Small intestine (tissue), 7 donors: ENCODE data around the gene RPL39L. TPM values are rescaled to one million over a fixed set of nuclear protein-coding genes. Genes with fewer than 3 reads are reported as not detected.

ENCODE experiments used
- DNase-seq, 2 donors: peaks; one replicate each; pipeline versions ENCODE4 v3.0.0 to v3.0.0-alpha.2; 2013
- FAIRE-seq: peaks from 2 replicates; lab custom pipeline; 2012; peaks lifted over from hg19 to GRCh38; lab: Jason Lieb, UNC
- H3K27ac ChIP-seq, 3 donors: one replicate each; pipeline ENCODE4 v1.5.1; 2013; ENCODE audit warnings: low read length in 2 of 3, mild to moderate bottlenecking in 2 of 3, control low read depth in 1 of 3, inconsistent platforms in 1 of 3, low read depth in 1 of 3, moderate library complexity in 1 of 3
- H3K27me3 ChIP-seq, 3 donors: one replicate each; pipeline ENCODE4 v1.6.1; 2013; ENCODE audit warnings: low read length in 3 of 3, inconsistent platforms in 1 of 3; ENCODE audit not compliant: control insufficient read depth in 3 of 3, insufficient read depth in 3 of 3
- H3K36me3 ChIP-seq, 3 donors: one replicate each; pipeline ENCODE4 v1.6.1; 2013; ENCODE audit warnings: low read length in 3 of 3, inconsistent platforms in 1 of 3, low read depth in 1 of 3, mild to moderate bottlenecking in 1 of 3, moderate library complexity in 1 of 3; ENCODE audit not compliant: control insufficient read depth in 3 of 3, insufficient read depth in 2 of 3
- H3K4me1 ChIP-seq, 3 donors: one replicate each; pipeline ENCODE4 v1.6.1; 2013; ENCODE audit warnings: low read length in 2 of 3, inconsistent platforms in 1 of 3, low read depth in 1 of 3, mild to moderate bottlenecking in 1 of 3, moderate library complexity in 1 of 3; ENCODE audit not compliant: control insufficient read depth in 3 of 3, insufficient read depth in 2 of 3
- H3K4me3 ChIP-seq, 3 donors: one replicate each; pipeline ENCODE4 v1.5.1; 2013; ENCODE audit warnings: low read length in 3 of 3, control low read depth in 1 of 3, inconsistent platforms in 1 of 3, low read depth in 1 of 3, mild to moderate bottlenecking in 1 of 3, moderate library complexity in 1 of 3
- H3K9me3 ChIP-seq, 2 donors: one replicate each; pipeline ENCODE4 v1.6.1; 2013; ENCODE audit warnings: low read depth in 1 of 2, low read length in 1 of 2; ENCODE audit not compliant: control insufficient read depth in 2 of 2, insufficient read depth in 1 of 2
- WGBS, 3 donors: extraction: QIAGEN DNeasy Blood & Tissue Kit; methylation state at CpG; one replicate each; pipeline ENCODE4 v1.1.7; 2013; 5-methylcytosine and 5-hydroxymethylcytosine counted together
- polyA plus RNA-seq, 4 donors: library from polyadenylated mRNA; stranded (reverse) in 3 of 4; unstranded in 1 of 4; fragments of 200-250 nt in 3 of 4; fragments of 120-200 nt in 1 of 4; gene quantifications; one replicate each; pipeline versions ENCODE4 v1.2.1 to v1.2.3, GENCODE V29; 2013
- donor health status: healthy with polysubstance abuse.
- donor health status: control.
- donor health status: control.
- donor health status: Bipolar disorder and iron deficiency.
- donor health status: healthy.

RPL39L gene
- polyA plus RNA-seq, 4 donors = 2.7 to 18.6 (median 8.3) TPM

GRCh38 chr3:187074846-187075245 lies 64.5 kb downstream of the RPL39L start:
- DNase-seq = no peak

GRCh38 chr3:187073581-187074098 lies 65.7 kb downstream of the RPL39L start:
- Histone ChIP-seq H3K4me3 (no peak overlapping the region), H3K9me3 (peaks cover 0 to 3% of the 10 kb centered on the region in 2 donors), H3K27ac (peak overlapping the region in 1 of 3 donors; percentile 75), H3K27me3 (no peaks in the 10 kb centered on the region), H3K36me3 (peaks cover 0 to 43% (median 0%) of the 10 kb centered on the region in 3 donors), H3K4me1 (peaks cover 0 to 31% (median 0%) of the 10 kb centered on the region in 3 donors)
- DNase-seq (peak in 1 of 2 donors; percentile 62), FAIRE-seq (no peak)
- WGBS, 3 donors = 86 to 93% (median 90%) methylated on average over 5 of the region's 5 CpGs

More at GRCh38 chr3:187074846-187075245, 64.5 kb downstream of the RPL39L start:
- no peak for FAIRE-seq
- Histone ChIP-seq H3K4me1 (peaks cover 0 to 26% (median 0%) of the 10 kb centered on the region in 3 donors), H3K27me3 (no peaks in the 10 kb centered on the region), H3K27ac (no peak overlapping the region), H3K9me3 (peaks cover 0 to 1% of the 10 kb centered on the region in 2 donors), H3K4me3 (no peak overlapping the region), H3K36me3 (peaks cover 0 to 47% (median 0%) of the 10 kb centered on the region in 3 donors)

- H3K27ac ChIP-seq = peak overlapping the region in 2 of 3 donors; percentile 30 to 75
- 79 to 82% (median 82%) methylated on average over 5 of the region's 5 CpGs for WGBS, 3 donors
- H3K4me1 ChIP-seq = peaks cover 0 to 35% (median 0%) of the 10 kb centered on the region in 3 donors
- peaks cover 0 to 40% (median 0%) of the 10 kb centered on the region in 3 donors for H3K36me3 ChIP-seq
- no peak overlapping the region for H3K4me3 ChIP-seq
- no peaks in the 10 kb centered on the region for H3K27me3 ChIP-seq
- DNase-seq = peak in 1 of 2 donors; percentile 79
- peaks cover 0 to 3% of the 10 kb centered on the region in 2 donors for H3K9me3 ChIP-seq
- FAIRE-seq = no peak
Measured at GRCh38 chr3:187072511-187072910, 66.8 kb downstream of the RPL39L start.

GRCh38 chr3:187072102-187072501 lies 67.2 kb downstream of the RPL39L start:
- Histone ChIP-seq H3K9me3 (peaks cover 0 to 3% of the 10 kb centered on the region in 2 donors), H3K4me3 (no peak overlapping the region), H3K4me1 (peaks cover 0 to 35% (median 0%) of the 10 kb centered on the region in 3 donors), H3K36me3 (peaks cover 0 to 36% (median 0%) of the 10 kb centered on the region in 3 donors), H3K27me3 (no peaks in the 10 kb centered on the region), H3K27ac (peak overlapping the region in 2 of 3 donors; percentile 30 to 75)
- FAIRE-seq (no peak), DNase-seq (no peak)
- 79 to 91% (median 91%) methylated on average over 3 of the region's 3 CpGs for WGBS, 3 donors

Other genes with a start within 250 kb of the RPL39L start
- 100 to 1,000 TPM in 1 of 4 donors, 10 to 100 TPM in 1, 1 to 10 TPM in 1, under 1 TPM in 1; 0.45 to 219 (median 11.0) TPM for gene ST6GAL1, start 209.0 kb downstream of the RPL39L start, polyA plus RNA-seq
- not detected for gene RTP1, start 58.0 kb upstream of the RPL39L start, polyA plus RNA-seq
- 10 to 100 TPM in 1 of 4 donors, 1 to 10 TPM in 1, under 1 TPM in 1, not detected in 1; 0.70 to 67.2 (median 1.6) TPM for gene MASP1, start 152.2 kb upstream of the RPL39L start, polyA plus RNA-seq
- 10 to 100 TPM in 3 of 4 donors, 1 to 10 TPM in 1; 7.6 to 18.2 (median 13.0) TPM for gene RTP4, start 228.9 kb upstream of the RPL39L start, polyA plus RNA-seq